Smooth muscle cell (in vitro differentiated cells): ENCODE results near the gene GRAMD2B. TPM values are rescaled to one million over a fixed set of nuclear protein-coding genes. Genes with fewer than 3 reads are reported as not detected.

Experiments used
- DNase-seq: peaks from one replicate; lab custom pipeline; 2025; ENCODE audit not compliant: unreplicated experiment; lab: John Stamatoyannopoulos, UW
- H2AFZ ChIP-seq: fragments of 200-600 bp; sonication (generic); 2 replicates; pipeline ENCODE4 v1.6.0; 2016; ENCODE audit warnings: antibody characterized with exemption, low read depth, mild to moderate bottlenecking
- H3F3A ChIP-seq: fragments of 200-600 bp; sonication (generic); 2 replicates; pipeline ENCODE4 v1.6.0; 2017; ENCODE audit warnings: antibody characterized with exemption, low read depth
- H3K27ac ChIP-seq: fragments of 200-600 bp; sonication (generic); 2 replicates; pipeline ENCODE4 v1.5.1; 2016; ENCODE audit warnings: low read depth, mild to moderate bottlenecking
- H3K27me3 ChIP-seq: fragments of 200-600 bp; sonication (generic); 2 replicates; pipeline ENCODE4 v1.6.1; 2016; ENCODE audit warnings: low read depth, mild to moderate bottlenecking
- H3K36me3 ChIP-seq: fragments of 200-600 bp; sonication (generic); 2 replicates; pipeline ENCODE4 v1.5.1; 2016; ENCODE audit warnings: low read depth
- H3K4me1 ChIP-seq: fragments of 200-600 bp; sonication (generic); 2 replicates; pipeline ENCODE4 v1.5.1; 2016; ENCODE audit warnings: low read depth
- H3K4me2 ChIP-seq: fragments of 200-600 bp; sonication (generic); 2 replicates; pipeline ENCODE4 v1.6.0; 2016; ENCODE audit warnings: mild to moderate bottlenecking
- H3K4me3 ChIP-seq: fragments of 200-600 bp; sonication (generic); 2 replicates; pipeline ENCODE4 v1.5.1; 2016; ENCODE audit warnings: mild to moderate bottlenecking
- H3K79me2 ChIP-seq: fragments of 200-600 bp; sonication (generic); 2 replicates; pipeline ENCODE4 v1.6.0; 2016; ENCODE audit warnings: low read depth, mild to moderate bottlenecking
- H3K9ac ChIP-seq: fragments of 200-600 bp; sonication (generic); 2 replicates; pipeline ENCODE4 v1.6.0; 2016; ENCODE audit warnings: low read depth
- H3K9me3 ChIP-seq: fragments of 200-600 bp; sonication (generic); replicated peaks from 2 replicates; pipeline ENCODE4 v1.5.1; 2016; ENCODE audit warnings: low read depth
- H4K20me1 ChIP-seq: fragments of 200-600 bp; sonication (generic); 2 replicates; pipeline ENCODE4 v1.6.0; 2016; ENCODE audit warnings: low read depth
- CTCF ChIP-seq: fragments of 200-600 bp; sonication (generic); IDR thresholded peaks from 2 replicates; pipeline ENCODE4 v1.5.1; 2017; ENCODE audit warnings: borderline replicate concordance, mild to moderate bottlenecking, antibody characterized with exemption; ENCODE audit not compliant: insufficient read depth, poor library complexity, severe bottlenecking
- WGBS: methylation state at CpG from one replicate; pipeline ENCODE4 v1.1.7; 2016; ENCODE audit warnings: low lambda C conversion rate; 5-methylcytosine and 5-hydroxymethylcytosine counted together
- polyA plus RNA-seq: library from polyadenylated mRNA; unstranded; fragments of >200 nt; fragmentation: Nextera tagmentation; extraction: Ambion mirVana; gene quantifications from 2 replicates; pipeline ENCODE4 v1.2.1, GENCODE V29; 2016
- total RNA-seq: library from RNA; depleted of rRNA; stranded (reverse); fragments of >200 nt; gene quantifications from 2 replicates; pipeline ENCODE4 v1.2.3, GENCODE V29; 2014

GRAMD2B gene
- total and polyA plus RNA-seq, 2 experiments from 2014 or later = 8.7 to 27.3 TPM

GRCh38 chr5:126402621-126403555 is 20.3 kb upstream of the GRAMD2B start:
- Histone ChIP-seq H3K4me1 (no peaks in the 10 kb centered on the region), H3K9me3 (peaks cover 21% of the 10 kb centered on the region), H3F3A (no peaks in the 10 kb centered on the region), H3K79me2 (no peaks in the 10 kb centered on the region), H4K20me1 (no peaks in the 10 kb centered on the region), H3K4me2 (no peak overlapping the region), H3K9ac (no peak overlapping the region), H3K27ac (no peak overlapping the region), H3K36me3 (no peaks in the 10 kb centered on the region), H3K27me3 (no peaks in the 10 kb centered on the region), H3K4me3 (no peak overlapping the region), H2AFZ (no peak overlapping the region)
- WGBS = 88% methylated on average over 2 of the region's 2 CpGs
- no peak for TF ChIP-seq CTCF
- DNase-seq = no peak

GRCh38 chr5:126403876-126404275 is 19.3 kb upstream of the GRAMD2B start:
- Histone ChIP-seq H3K9me3 (peaks cover 21% of the 10 kb centered on the region), H3K4me3 (no peak overlapping the region), H3K4me1 (no peaks in the 10 kb centered on the region), H3K36me3 (no peaks in the 10 kb centered on the region), H3K79me2 (no peaks in the 10 kb centered on the region), H2AFZ (no peak overlapping the region), H3K4me2 (no peak overlapping the region), H3F3A (no peaks in the 10 kb centered on the region), H3K9ac (no peak overlapping the region), H4K20me1 (no peaks in the 10 kb centered on the region), H3K27me3 (no peaks in the 10 kb centered on the region), H3K27ac (no peak overlapping the region)
- DNase-seq = no peak
- TF ChIP-seq CTCF = no peak

GRCh38 chr5:126410623-126411022 is 12.6 kb upstream of the GRAMD2B start:
- 74% methylated on average over 2 of the region's 2 CpGs for WGBS
- Histone ChIP-seq H3F3A (no peaks in the 10 kb centered on the region), H3K79me2 (no peaks in the 10 kb centered on the region), H2AFZ (no peak overlapping the region), H3K36me3 (no peaks in the 10 kb centered on the region), H4K20me1 (no peaks in the 10 kb centered on the region), H3K4me3 (no peak overlapping the region), H3K9me3 (no peaks in the 10 kb centered on the region), H3K27me3 (no peaks in the 10 kb centered on the region), H3K9ac (no peak overlapping the region), H3K27ac (no peak overlapping the region), H3K4me2 (no peak overlapping the region), H3K4me1 (no peaks in the 10 kb centered on the region)
- no peak for TF ChIP-seq CTCF
- no peak for DNase-seq

- no peak overlapping the region for H3K4me2 ChIP-seq
- no peaks in the 10 kb centered on the region for H3K4me1 ChIP-seq
- H3K36me3 ChIP-seq = no peaks in the 10 kb centered on the region
- H2AFZ ChIP-seq = no peak overlapping the region
- TF ChIP-seq CTCF = no peak
- H3K9ac ChIP-seq = no peak overlapping the region
- no peaks in the 10 kb centered on the region for H3K9me3 ChIP-seq
- 80% methylated on average over 3 of the region's 3 CpGs for WGBS
- H3K4me3 ChIP-seq = no peak overlapping the region
- DNase-seq = no peak
- H3K27ac ChIP-seq = no peak overlapping the region
- no peaks in the 10 kb centered on the region for H3F3A ChIP-seq
- no peaks in the 10 kb centered on the region for H3K27me3 ChIP-seq
- no peaks in the 10 kb centered on the region for H4K20me1 ChIP-seq
- H3K79me2 ChIP-seq = no peaks in the 10 kb centered on the region
These were observed 9.4 kb upstream of the GRAMD2B start for GRCh38 chr5:126413856-126414255.
